Stimulated activated CD4-positive, alpha-beta T cell treated with anti-CD3 and anti-CD28 coated beads, Interleukin-4, amount 100 ng/mL, for 48 hours (primary cell): ENCODE data around the gene ACAN.

Experiments used
- DNase-seq, 2 donors: peaks; one replicate each; pipeline ENCODE4 v3.0.0-alpha.2; 2020; ENCODE audit warnings: low read depth in 2 of 2

Gene ACAN

DNA sequence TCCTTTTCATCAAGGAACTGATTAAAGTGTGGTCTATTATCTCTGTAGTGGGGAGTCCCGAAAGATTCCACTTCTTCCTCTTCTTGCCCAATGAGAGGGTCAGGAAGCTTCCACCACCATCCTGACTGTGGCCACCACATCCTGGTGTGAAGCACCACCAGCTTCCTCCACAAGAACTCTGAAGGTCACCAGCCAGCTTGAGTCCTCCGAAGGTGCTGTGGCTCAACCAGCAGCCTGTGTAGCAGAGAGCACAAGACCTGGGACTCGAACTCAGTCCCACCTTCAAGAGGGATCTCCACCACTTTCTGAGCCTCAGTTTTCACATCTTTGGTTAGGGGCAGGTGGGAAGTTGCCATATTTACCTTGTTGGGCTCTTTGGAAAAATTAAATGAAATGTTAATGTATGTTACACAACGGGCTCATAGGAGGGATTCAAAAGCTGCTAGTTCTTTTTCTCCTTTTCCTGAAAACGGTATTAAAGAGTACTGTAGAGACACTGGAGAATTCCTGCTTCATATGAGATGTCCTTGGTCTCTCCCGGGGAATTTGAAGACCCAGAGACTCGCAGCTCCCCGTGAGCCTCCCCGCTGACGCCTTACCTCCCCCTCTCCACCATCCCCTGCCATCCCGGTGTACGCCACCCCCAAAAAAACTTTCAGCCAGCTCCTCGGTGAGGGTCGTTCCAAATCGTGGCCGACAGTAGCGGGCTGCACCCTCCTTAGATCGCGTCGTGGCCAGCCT, 816 bp upstream of the ACAN start:
- no peak for DNase-seq

DNA sequence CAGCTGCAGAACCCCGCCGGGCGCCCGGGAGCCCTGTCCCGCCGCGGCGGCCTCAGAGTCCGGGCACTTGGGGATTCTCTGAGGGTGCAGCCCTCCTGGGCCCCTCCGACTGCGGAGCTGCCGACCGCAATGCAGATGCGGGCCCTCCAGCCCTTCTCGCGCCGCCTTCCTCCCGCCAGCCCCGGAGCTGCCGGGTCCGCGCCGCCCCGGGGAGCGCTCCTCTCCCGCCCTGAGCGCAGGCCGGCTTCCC, 320 bp upstream of the ACAN start:
- no peak for DNase-seq

DNA sequence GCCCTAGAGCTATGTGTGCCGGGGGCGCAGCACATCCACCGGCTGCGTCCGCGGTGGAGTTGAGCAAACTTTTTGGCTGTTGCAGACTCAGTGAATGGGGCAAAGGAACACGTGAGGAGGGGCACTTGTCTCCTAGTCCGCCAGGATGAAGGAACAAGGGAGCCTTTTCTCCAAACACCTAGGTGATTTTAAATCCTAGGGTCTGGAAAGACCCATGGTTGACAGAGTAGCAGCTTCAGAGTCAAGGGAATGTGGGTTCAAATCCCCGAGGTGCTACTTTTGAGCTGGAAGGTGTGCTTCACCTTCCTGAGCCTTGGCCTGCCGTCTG, 648 bp downstream of the ACAN start:
- DNase-seq, result no peak

DNA sequence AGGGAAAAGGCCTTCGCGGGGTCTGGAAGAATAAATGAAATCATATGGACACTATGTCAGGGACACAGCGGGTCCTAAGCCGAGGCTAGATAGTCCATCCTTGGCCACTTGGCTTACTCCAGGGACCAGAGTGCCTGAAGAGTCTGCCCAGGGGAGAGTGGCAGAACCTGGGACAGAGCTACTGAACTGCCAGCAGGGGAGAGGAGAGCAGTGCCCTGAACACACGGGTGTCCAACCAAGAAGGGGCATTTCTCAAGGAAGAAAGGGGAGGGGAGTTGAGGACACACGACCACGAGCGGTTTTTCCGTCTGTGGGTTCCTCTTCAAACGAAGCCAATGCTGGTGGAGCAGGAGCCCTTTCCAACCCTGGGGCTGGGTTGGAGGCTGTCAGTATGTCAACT, 1.0 kb downstream of the ACAN start:
- DNase-seq, result no peak

DNA sequence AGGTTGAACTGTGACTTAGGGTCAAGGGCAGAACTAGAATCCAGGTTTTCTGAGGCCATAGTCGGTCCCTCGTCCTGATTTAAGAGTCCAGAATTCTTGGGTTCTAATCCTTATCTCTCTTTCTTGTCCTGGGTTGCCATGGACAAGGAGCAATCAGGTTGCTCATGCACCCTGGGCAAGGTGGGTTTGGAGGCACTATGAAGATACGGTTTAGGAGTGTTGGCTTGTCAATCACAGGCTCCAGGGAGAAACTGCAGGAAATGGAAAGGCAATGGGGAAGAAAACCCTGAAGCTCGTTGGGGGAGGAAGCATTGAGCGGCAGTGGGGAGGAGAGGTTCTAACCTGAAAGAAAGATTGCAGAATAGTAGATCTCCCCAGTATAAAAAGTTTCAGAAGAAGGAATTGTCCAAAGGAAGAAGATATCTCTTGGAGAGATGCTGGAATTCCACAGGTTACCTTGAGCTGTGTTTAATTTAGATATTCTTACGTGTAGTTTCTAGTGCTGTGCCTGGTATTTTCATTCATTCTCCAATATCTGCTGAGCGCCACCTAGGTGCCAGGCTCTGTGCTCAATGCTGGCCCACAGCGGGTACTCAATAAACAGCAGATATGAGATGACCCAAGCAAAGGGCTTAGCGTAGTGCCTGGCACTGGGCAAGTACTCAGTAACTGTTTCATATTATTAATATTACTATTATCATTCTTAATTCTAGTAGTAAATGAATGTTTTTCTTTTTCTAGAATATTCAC, 2.0 kb downstream of the ACAN start:
- no peak for DNase-seq

DNA sequence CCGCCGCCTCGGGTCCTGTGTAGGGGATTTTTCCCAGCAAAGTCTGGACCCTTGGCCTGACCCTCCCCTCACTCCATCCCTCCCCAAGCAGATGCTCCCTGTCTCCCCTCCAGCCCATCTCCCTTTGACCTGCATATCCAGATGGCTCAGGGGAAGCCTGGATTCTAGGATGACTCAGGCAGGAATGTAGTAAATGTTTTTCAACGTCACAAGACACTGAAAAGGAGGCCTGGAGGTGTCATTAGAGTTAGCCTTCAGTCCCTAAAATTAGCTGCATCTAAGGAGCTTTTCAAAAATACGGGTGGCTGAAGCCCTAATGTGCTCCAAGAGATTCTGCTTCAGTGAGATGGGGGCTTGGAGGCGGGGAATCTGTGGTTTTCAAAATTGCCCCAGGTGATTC, 7.2 kb downstream of the ACAN start:
- no peak for DNase-seq

DNA sequence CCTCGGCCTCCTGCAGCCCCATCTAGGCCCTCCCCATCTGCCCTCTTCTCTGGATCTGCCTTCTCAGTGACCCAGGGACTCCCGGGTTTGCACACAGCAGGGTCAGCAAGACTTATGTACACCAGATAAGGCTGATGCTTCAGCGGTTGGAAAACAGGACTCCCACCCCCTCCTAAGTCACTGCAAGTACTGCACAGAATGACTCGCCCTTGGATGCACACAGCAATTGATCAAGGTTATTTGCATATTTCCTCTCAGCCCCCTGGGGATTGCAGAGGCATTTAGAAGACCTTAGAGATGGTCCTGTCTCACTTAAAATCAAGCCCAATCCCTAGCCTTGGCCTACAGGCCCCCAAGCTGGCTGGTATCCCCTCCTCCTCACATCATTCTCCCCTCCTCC, 8.9 kb downstream of the ACAN start:
- no peak for DNase-seq

DNA sequence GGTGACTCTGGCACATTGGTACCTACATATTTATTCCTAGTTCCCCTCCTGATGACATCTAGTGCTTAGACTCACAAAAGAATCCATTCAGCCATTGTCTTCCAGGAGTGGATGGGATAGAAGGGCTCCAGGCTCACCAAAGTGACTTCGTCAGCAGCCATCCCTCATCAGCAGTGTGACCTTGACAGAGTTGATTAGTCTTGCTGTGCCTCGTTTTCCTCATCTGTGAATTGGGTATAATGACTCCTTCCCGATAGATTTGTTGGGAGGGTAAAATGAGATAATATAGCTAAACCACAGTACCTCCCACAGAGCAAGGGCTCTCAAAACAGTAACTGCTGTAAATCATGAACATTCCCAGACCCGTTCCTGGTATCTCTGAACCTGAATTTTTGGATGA, 10.7 kb downstream of the ACAN start:
- DNase-seq, result no peak

DNA sequence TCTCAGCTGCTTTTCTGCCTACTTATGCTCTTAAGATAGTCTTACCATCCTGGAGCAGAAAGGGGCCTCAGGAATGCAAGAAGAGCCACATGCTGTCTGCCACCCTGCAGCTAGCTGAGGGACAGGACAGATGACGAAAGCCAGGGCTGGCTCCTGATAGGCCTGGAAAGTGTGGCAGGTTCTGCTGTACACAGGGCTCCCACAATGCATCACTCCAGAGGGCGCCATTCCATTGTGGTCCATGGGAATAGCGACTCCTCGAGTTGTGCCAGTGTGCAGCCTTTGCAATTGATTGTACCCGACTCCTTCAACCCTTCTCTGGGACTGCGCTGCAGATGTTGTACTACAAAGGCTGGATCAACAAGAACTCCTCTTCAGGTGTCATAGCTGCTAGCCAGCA, 11.2 kb downstream of the ACAN start:
- DNase-seq, result no peak

DNA sequence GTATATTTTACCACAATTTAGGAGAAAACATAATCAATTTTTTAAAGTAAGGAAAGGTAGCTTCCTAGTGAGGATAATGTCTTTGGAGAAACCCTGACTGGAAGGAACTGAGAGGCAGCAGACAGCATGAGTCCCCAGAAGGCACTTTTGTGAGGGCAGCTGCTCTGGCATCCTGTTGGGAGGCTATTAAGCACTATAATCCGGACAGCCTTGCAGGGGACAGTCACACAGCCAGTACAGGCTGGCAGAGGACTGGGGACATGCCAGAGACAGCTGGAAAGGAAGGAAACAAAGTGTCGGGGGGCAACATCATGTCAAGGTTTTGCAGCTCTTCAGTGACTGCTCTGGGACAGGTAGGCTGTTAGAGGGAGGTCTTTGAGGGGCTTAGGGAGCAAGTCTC, 15.7 kb downstream of the ACAN start:
- no peak for DNase-seq

DNA sequence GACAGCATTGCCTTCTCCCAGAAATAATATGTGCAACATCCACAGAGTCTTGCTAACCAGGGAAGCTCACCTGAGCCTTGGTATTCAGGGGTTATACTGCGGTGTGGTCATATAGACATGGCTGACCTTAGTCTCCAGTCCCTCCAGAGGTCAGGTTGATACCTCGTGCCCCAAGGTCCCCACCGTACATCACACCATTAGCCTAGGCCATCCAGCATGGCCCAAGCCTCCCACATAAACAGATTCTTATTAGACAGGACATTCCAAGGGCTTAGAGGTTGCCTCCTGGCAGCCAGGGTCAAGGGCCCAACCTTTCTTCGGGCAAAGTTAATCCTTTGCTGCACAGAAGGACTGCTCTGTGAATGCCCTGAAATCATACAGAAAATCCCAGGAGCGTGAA, 18.8 kb downstream of the ACAN start:
- no peak for DNase-seq

DNA sequence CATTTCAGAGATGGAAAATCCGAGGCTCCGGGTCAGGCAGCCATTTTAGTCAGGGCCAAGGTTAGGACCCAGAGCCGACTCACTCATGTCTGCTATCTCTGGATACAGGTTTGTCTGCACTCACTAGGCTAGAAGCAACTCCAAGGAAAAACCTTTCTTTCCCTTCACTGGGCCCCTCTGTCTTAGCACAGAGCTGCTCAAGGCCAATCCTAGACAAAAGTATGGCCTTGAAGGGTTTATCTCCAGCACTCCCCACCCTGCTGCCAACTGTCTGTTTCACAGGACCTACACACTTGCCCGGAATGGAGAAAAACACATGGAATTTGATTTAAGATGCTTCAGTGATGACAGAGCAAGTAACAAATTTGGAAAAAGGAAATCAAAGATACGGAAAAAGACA, 25.6 kb downstream of the ACAN start:
- DNase-seq, result no peak

DNA sequence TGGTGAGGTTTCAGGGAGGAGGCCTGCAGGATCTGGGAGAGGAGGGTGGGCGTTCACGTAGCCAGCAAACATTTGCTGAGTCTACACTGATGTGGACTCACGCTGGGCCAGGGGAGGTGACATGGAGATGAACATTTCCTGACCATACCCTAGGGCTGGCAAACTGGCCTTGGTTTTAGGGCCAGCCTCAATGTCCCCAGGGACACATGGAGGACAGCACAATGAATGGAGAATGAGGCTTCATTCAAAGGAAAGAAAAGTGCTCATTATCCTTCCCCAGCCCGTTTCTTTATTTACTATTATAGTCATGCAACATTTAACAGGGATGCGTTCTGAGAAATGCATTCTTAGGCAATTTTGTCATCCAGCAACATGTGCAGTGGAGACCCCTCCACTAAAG, 26.8 kb downstream of the ACAN start:
- no peak for DNase-seq

DNA sequence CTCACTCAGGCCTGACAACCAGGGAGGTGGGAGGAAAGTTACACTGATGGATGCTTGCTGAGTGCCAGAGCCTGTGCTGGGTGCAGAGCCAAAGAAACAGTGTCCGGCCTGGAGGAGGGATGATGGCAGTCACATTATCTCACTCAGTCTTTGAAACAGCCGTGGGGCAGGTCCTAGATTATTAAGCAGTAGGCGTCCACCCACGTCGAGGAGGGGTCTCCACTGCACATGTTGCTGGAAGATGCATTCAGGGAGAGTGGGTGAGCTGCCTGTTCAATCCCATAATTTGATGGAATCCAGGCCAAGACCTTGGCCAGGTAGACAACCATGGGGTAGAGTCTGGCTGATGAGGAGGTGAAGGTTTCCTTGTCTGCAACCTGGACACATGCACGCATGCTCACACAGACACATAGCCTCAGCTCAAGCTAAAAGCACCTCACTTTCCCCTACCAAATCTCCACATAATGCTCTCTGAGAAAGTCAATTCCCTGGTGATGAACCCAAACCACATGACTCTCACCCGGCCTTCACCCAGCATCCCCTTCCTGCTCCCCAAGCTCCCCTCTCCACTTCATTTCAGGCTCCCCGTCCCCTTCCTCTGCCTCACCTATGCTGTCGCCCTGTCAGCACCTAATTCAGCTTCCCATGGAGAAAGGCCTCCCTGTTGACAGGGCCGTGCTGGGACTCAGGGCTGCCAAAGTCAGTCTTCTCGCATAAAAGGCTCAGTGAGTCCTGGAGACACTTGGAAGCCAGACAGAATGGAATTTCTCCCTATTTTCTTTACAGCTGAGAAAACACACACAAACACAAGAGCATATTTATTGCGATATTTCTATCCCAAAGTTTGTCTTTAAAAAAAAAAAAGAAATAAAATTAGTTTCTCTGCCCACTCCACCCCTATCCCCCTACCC, 29.8 kb downstream of the ACAN start:
- no peak for DNase-seq

DNA sequence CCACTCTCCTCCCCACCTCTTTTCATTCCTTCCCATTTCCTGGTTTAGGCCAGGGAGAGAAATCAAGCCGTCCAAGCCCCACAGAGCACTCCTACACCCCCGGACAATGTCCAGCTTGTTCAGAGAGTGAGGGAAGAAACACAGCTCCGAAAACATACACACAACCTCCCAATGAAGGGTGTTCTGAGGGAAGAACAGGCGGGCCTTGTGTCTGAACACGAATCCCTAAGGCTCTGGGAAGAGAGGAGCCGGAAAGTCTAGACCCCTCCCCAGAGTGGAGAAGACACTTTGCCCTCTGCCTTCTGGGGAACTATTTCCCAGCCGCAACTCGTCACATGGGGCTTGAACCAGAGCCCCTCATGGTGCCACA, 30.5 kb downstream of the ACAN start:
- DNase-seq, result no peak

DNA sequence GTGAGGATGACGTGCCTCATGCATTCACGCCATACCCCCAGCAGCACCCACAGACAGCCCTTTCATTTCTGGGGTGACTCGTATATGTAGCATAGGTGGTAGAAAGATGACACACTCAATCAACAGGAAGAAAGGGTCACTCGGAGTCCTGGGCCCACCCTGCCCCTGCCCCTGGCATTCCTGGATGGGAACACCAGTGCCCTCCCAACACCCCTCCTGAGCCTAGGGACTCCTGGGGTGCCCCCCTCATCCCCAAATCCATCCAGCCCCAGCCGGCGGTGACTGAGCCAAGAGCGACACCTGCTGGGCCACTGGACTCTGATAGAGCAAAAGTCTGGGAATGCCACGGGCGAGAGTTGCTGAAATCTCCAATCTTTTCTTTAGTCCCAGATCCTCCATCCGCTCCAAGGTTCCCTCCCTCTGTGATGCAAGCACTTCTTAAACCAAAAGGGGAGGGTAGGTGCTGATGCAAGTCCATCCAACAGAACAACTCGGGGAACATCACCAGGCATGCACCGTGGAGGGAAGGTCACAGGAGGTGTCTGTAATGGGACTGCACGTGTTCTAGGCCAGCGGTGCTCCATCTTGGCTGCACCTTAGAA, 31.1 kb downstream of the ACAN start:
- no peak for DNase-seq

DNA sequence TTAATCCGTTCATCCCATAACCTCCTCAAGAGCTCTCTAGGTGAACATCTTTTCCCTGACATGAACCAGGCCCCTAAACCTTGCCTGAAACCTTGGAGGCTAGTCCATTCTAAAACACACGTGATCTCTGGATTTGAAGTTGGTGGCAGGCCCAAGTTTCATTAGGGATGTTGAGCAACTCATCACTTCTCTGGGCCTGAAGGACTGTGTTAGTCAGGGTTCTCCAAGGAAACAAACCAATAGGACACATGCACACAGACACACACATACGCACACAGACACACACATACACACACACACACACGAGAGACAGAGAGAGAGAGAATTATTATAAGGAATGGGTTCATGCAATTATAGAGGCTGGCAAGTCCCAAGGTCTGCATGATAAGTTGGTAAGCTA, 31.9 kb downstream of the ACAN start:
- no peak for DNase-seq

DNA sequence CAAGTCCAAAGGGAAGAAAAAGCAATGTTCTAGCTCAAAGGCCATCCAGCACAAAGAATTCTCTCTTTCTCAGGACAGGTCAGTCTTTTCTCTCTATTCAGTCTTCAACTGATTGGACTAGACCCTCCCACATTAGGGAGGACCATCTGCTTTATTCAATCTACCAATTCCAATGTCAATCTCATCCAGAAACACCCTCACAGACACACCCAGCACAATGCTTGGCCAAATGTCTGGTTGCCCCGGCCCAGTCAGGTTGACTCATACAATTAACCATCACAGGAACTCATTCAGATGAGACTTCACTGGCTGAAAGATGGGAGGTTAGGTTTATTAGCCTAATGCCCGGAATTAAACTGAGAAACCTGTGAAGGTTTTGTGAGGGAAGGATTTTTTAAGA, 32.4 kb downstream of the ACAN start:
- no peak for DNase-seq

DNA sequence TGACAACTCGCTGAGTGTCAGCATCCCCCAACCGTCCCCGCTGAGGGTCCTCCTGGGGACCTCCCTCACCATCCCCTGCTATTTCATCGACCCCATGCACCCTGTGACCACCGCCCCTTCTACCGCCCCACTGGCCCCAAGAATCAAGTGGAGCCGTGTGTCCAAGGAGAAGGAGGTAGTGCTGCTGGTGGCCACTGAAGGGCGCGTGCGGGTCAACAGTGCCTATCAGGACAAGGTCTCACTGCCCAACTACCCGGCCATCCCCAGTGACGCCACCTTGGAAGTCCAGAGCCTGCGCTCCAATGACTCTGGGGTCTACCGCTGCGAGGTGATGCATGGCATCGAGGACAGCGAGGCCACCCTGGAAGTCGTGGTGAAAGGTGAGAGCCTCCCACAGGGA, 35.4 kb downstream of the ACAN start:
- no peak for DNase-seq

DNA sequence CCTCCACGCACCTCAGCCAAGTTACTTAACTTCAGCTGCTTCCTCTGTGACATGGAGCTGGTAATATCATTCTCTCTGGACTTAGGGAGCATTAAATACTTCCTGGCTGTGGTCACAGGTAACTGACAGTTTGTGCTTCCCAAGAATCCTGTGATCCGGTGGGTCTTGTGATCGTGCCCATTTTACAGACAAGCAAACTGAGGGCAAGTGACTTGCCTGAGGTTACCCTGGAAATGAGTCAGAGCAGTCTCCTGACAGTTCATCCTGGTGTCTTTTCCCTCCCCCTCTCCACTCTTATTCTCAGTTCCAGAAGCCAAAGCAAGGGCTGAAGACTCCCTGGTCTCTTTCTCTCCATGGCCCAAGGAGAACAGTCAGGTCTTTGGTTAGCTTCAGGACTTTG, 35.9 kb downstream of the ACAN start:
- DNase-seq, result no peak

DNA sequence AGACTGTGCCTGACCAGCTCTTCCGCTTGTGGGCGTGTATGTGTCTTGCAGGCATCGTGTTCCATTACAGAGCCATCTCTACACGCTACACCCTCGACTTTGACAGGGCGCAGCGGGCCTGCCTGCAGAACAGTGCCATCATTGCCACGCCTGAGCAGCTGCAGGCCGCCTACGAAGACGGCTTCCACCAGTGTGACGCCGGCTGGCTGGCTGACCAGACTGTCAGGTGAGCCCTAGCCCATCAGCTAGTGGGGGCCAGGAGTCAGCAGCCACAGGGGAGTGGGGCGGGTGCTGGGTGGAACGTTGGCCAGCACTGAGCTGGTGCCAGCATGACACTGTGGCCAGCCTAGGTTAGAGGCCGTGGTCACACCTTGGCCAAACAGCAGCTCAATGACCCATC, 36.7 kb downstream of the ACAN start:
- DNase-seq, result no peak

DNA sequence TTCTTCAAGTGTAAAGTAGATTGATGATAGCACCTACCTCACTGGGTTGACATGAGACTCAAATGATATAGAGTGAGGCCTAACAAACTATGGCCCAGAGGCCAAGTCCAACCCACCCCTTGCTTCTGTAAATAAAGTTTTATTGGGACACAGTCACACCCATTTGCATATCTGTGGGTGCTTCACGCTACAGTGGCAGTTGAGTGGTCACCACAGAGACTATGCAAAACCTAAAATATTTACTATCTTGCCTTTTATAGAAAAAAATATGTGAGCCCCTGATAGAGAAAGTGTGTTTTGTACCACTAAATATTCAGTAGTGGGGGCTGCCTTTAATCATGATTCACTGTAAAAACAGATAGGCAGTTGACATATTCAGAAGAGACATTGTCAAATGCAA, 38.0 kb downstream of the ACAN start:
- DNase-seq, result no peak

DNA sequence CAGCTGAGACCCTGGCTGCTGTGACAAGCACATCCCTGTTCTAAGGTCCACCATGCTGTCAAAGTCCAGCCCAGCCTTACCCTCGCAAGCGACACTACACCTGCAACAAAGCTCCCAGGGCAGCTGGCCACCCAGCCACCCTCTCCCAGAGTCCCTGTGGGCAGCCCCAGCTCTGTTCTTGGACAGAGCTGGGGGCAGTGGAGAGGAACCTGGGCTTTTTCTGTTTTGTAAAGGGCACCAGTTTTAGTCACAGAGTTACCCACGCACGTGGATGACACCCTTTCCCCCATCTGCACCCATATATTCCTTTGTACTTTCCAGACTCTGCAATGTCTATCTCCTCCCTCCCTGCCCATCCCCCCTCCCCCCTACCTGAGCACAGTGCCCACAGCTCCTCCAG, 38.9 kb downstream of the ACAN start:
- no peak for DNase-seq
